GM13977 (cell line): ENCODE results near the gene SMTN.

Source experiments
- DNase-seq: peaks from one replicate; pipeline ENCODE4 v3.0.0; 2012; ENCODE audit warnings: low spot score
- CTCF ChIP-seq: IDR thresholded peaks from 2 replicates; pipeline ENCODE4 v1.5.1; 2012; ENCODE audit warnings: mild to moderate bottlenecking, control low read depth; ENCODE audit not compliant: insufficient read depth; ENCODE audit errors: extremely low read depth, missing control alignments
- in situ Hi-C: fragments of 300-500 bp; cut with MboI; formaldehyde crosslinking; loops from one replicate; pipeline ENCODE4 v1.12.0; 2022; ENCODE audit warnings: low sequenced_read_pairs, low pct_unique_long_range_greater_than_20kb, mixed read lengths, inconsistent platforms; ENCODE audit not compliant: unreplicated experiment

Gene SMTN

GRCh38 chr22:31100762-31101525 is 19.8 kb downstream of the SMTN start:
- in situ Hi-C loops = no loop called here
- TF ChIP-seq CTCF = no peak
- DNase-seq = no peak

- in situ Hi-C loops = no loop called here
- DNase-seq = no peak
- no peak for TF ChIP-seq CTCF
These were observed 21.4 kb downstream of the SMTN start for GRCh38 chr22:31102441-31103081.

GRCh38 chr22:31103111-31103510 is 22.0 kb downstream of the SMTN start:
- in situ Hi-C loops = no loop called here
- DNase-seq = no peak
- TF ChIP-seq CTCF = no peak

GRCh38 chr22:31103899-31104694 is 23.0 kb downstream of the SMTN start:
- in situ Hi-C loops = no loop called here
- DNase-seq = no peak
- no peak for TF ChIP-seq CTCF

- in situ Hi-C loops = no loop called here
- DNase-seq = no peak
- no peak for TF ChIP-seq CTCF
These were observed 23.8 kb downstream of the SMTN start for GRCh38 chr22:31104869-31105268.

- in situ Hi-C loops = no loop called here
- DNase-seq = no peak
- no peak for TF ChIP-seq CTCF
These were observed 24.3 kb downstream of the SMTN start for GRCh38 chr22:31105282-31105929.
